Measurements from ENCODE around the gene POMC.
"Not testable (repeated sequence)": the region's sequence is repeated elsewhere in the genome, so short reads cannot be mapped to it uniquely, and the experiment has no call there.

POMC gene

GRCh38 chr2:25129901-25130520, 38.4 kb downstream of the POMC start:
- H3K36me3 ChIP-seq (replicated peaks; ENCODE audit: low read depth, low read length) = no peaks in the 10 kb centered on the region
- peaks cover 10% of the 10 kb centered on the region; the same call in 1 of the 2 replicates for H3K27me3 ChIP-seq (ENCODE audit: low read depth, low read length)
- no peaks in the 10 kb centered on the region for H3K79me2 ChIP-seq (ENCODE audit: low read length)
- H3K4me1 ChIP-seq (ENCODE audit: low read length) = peaks cover 5% of the 10 kb centered on the region
- H4K20me1 ChIP-seq (ENCODE audit: insufficient read depth, low read length) = 0 out of 2 replicates have a peak, but pooled peaks cover 3% of the 10 kb centered on the region
- no peaks in the 10 kb centered on the region for H3K9me3 ChIP-seq (ENCODE audit: insufficient read depth, low read length)
- H3K4me2 ChIP-seq (ENCODE audit: low read length) = no peak overlapping the region
- H3K9ac ChIP-seq (ENCODE audit: low read length) = no peak overlapping the region
- no peak overlapping the region for H3K4me3 ChIP-seq (ENCODE audit: low read length)
- no peak overlapping the region for H2AFZ ChIP-seq (ENCODE audit: low read depth, low read length)
- H3K27ac ChIP-seq (ENCODE audit: low read length) = no peak overlapping the region
- TF ChIP-seq EZH2phosphoT487 (IDR thresholded peaks at IDR 0.05; ENCODE audit: low read depth) (no peak), CTCF (IDR thresholded peaks at IDR 0.05; ENCODE audit: low read depth, low read length) (no peak)

DNA sequence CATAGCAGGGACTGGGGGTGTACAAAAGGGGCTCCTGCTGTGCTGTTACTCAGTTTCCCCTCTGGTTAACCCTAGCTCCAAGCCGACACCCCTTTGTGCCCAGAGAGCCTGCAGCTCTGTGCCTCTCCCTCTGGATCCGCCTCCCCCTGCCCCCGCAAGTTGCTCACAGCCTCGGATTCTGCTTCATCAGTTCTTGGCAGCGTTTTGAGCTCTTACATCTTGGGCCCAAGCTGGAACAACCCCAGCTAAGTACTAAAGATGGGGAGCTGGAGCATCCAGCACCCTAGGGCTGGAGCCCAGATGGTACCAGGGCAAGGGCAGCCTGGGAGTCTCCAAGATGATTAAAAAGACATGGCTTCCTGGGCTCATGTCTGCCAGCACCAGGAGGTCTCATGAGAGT, 40.7 kb downstream of the POMC start:
- Histone ChIP-seq H4K20me1 (ENCODE audit: insufficient read depth, low read length) (0 out of 2 replicates have a peak, but pooled peaks cover 3% of the 10 kb centered on the region), H3K79me2 (ENCODE audit: low read length) (no peaks in the 10 kb centered on the region), H3K27me3 (ENCODE audit: low read depth, low read length) (0 out of 2 replicates have a peak, but pooled peaks cover 4% of the 10 kb centered on the region), H3K36me3 (replicated peaks; ENCODE audit: low read depth, low read length) (no peaks in the 10 kb centered on the region), H3K27ac (ENCODE audit: low read length) (no peak overlapping the region), H3K4me2 (ENCODE audit: low read length) (no peak overlapping the region), H3K4me1 (ENCODE audit: low read length) (peaks cover 5% of the 10 kb centered on the region), H2AFZ (ENCODE audit: low read depth, low read length) (no peak overlapping the region), H3K4me3 (ENCODE audit: low read length) (no peak overlapping the region), H3K9ac (ENCODE audit: low read length) (no peak overlapping the region), H3K9me3 (ENCODE audit: insufficient read depth, low read length) (no peaks in the 10 kb centered on the region)
- TF ChIP-seq EZH2phosphoT487 (IDR thresholded peaks at IDR 0.05; ENCODE audit: low read depth) = no peak
- TF ChIP-seq CTCF (IDR thresholded peaks at IDR 0.05; ENCODE audit: low read depth, low read length) = no peak

DNA sequence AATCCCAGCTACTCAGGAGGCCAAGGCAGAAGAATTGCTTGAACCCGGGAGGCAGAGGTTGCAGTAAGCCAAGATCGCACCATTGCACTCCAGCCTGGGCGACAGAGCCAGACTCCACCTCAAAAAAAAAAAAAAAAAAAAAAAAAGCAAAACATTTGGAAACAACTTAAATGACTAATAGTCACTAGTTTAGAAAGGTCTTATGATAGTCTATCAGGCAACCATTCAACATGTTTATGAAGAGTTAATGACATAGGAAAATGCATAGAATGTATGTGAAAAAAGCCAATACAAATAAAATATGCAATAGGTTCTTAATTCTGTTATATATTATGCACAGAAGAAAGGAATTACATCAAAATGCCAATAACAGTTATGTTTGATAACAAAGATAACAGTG, 41.3 kb downstream of the POMC start:
- not testable (repeated sequence) for H3K9me3 ChIP-seq (ENCODE audit: insufficient read depth, low read length); H3K27ac ChIP-seq (ENCODE audit: low read length); H3K4me3 ChIP-seq (ENCODE audit: low read length); H2AFZ ChIP-seq (ENCODE audit: low read depth, low read length); H4K20me1 ChIP-seq (ENCODE audit: insufficient read depth, low read length); H3K36me3 ChIP-seq (replicated peaks; ENCODE audit: low read depth, low read length); H3K4me1 ChIP-seq (ENCODE audit: low read length); H3K4me2 ChIP-seq (ENCODE audit: low read length); H3K79me2 ChIP-seq (ENCODE audit: low read length); H3K9ac ChIP-seq (ENCODE audit: low read length); H3K27me3 ChIP-seq (ENCODE audit: low read depth, low read length)

DNA sequence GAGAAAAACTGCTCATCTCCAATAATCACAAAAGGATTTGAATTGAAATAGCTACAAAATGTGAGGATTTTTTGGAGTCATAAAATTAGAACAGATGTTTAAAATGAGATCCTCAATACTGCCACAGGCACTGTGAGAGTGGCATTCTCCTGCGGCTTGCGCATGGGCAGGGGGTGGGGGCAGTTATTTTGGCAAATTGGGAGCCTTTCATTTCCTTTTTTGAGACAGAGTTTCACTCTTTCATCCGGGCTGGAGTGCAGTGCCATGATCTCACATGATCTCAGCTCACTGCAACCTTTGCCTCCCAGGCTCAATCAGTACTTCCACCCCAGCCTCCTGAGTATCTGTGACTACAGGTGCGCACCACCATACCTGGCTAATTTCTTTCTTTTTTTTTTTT, 42.4 kb downstream of the POMC start:
- H4K20me1 ChIP-seq (ENCODE audit: insufficient read depth, low read length) = 0 out of 2 replicates have a peak, but pooled peaks cover 3% of the 10 kb centered on the region
- H3K36me3 ChIP-seq (replicated peaks; ENCODE audit: low read depth, low read length) = no peaks in the 10 kb centered on the region
- no peaks in the 10 kb centered on the region for H3K79me2 ChIP-seq (ENCODE audit: low read length)
- no peak overlapping the region for H3K4me2 ChIP-seq (ENCODE audit: low read length)
- no peak overlapping the region for H3K9ac ChIP-seq (ENCODE audit: low read length)
- H3K9me3 ChIP-seq (ENCODE audit: insufficient read depth, low read length) = no peaks in the 10 kb centered on the region
- no peak overlapping the region for H2AFZ ChIP-seq (ENCODE audit: low read depth, low read length)
- no peak overlapping the region for H3K27ac ChIP-seq (ENCODE audit: low read length)
- H3K27me3 ChIP-seq (ENCODE audit: low read depth, low read length) = 0 out of 2 replicates have a peak, but pooled peaks cover 4% of the 10 kb centered on the region
- H3K4me1 ChIP-seq (ENCODE audit: low read length) = peaks cover 5% of the 10 kb centered on the region
- no peak overlapping the region for H3K4me3 ChIP-seq (ENCODE audit: low read length)
- no peak for TF ChIP-seq EZH2phosphoT487 (IDR thresholded peaks at IDR 0.05; ENCODE audit: low read depth)
- no peak for TF ChIP-seq CTCF (IDR thresholded peaks at IDR 0.05; ENCODE audit: low read depth, low read length)
